Keratinocyte (primary cell): ENCODE measurements around the gene ALDH1A3. TPM values are rescaled to one million over a fixed set of nuclear protein-coding genes. Genes with fewer than 3 reads are reported as not detected.

Experiments
- DNase-seq: peaks from one replicate; pipeline ENCODE4 v3.0.0-alpha.2; 2011; ENCODE audit warnings: low read depth, missing footprints, low spot score
- FAIRE-seq: peaks from 2 replicates; lab custom pipeline; 2011; peaks lifted over from hg19 to GRCh38; lab: Jason Lieb, UNC
- H2AFZ ChIP-seq: 2 replicates; pipeline ENCODE4 v1.6.0; 2012; ENCODE audit warnings: low read length, control low read depth, inconsistent platforms; ENCODE audit not compliant: control insufficient read depth
- H3K27ac ChIP-seq: 2 replicates; pipeline ENCODE4 v1.5.1; 2011; ENCODE audit warnings: low read length; ENCODE audit not compliant: control insufficient read depth, insufficient read depth
- H3K27me3 ChIP-seq: 3 replicates; pipeline ENCODE4 v1.6.0; 2011; ENCODE audit warnings: low read length; ENCODE audit not compliant: control insufficient read depth, insufficient read depth; ENCODE audit errors: extremely low read depth
- H3K36me3 ChIP-seq, 2 experiments: 2 replicates in 1 of 2; 3 replicates in 1 of 2; pipeline ENCODE4 v1.5.1; 2011; ENCODE audit warnings: low read length in 2 of 2, mild to moderate bottlenecking in 1 of 2; ENCODE audit not compliant: control insufficient read depth in 2 of 2, insufficient read depth in 2 of 2; ENCODE audit errors: extremely low read depth in 1 of 2
- H3K4me1 ChIP-seq: 3 replicates; pipeline ENCODE4 v1.5.1; 2011; ENCODE audit warnings: low read length; ENCODE audit not compliant: control insufficient read depth, insufficient read depth; ENCODE audit errors: extremely low read depth
- H3K4me2 ChIP-seq: 3 replicates; pipeline ENCODE4 v1.6.0; 2011; ENCODE audit warnings: low read depth, low read length; ENCODE audit not compliant: control insufficient read depth, insufficient read depth; ENCODE audit errors: extremely low read depth
- H3K4me3 ChIP-seq, 3 experiments: fragments of 200-600 bp in 1 of 3; sonication (generic) in 1 of 3; 2 replicates in 2 of 3; 3 replicates in 1 of 3; pipeline ENCODE4 v1.5.1; 2011 to 2016; ENCODE audit warnings: low read length in 3 of 3, mild to moderate bottlenecking in 3 of 3, control low read depth in 2 of 3, inconsistent platforms in 1 of 3, low read depth in 1 of 3, mixed read lengths in 1 of 3, mixed run types in 1 of 3, moderate library complexity in 1 of 3; ENCODE audit not compliant: control insufficient read depth in 2 of 3, insufficient read depth in 2 of 3; ENCODE audit errors: extremely low read depth in 1 of 3
- H3K79me2 ChIP-seq: 2 replicates; pipeline ENCODE4 v1.6.0; 2012; ENCODE audit warnings: low read length; ENCODE audit not compliant: control insufficient read depth, insufficient read depth
- H3K9ac ChIP-seq: 3 replicates; pipeline ENCODE4 v1.6.0; 2011; ENCODE audit warnings: low read length; ENCODE audit not compliant: control insufficient read depth, insufficient read depth; ENCODE audit errors: extremely low read depth
- H3K9me1 ChIP-seq: 3 replicates; pipeline ENCODE4 v1.6.0; 2011; ENCODE audit warnings: low read length; ENCODE audit not compliant: control insufficient read depth, insufficient read depth; ENCODE audit errors: extremely low read depth
- H3K9me3 ChIP-seq: 2 replicates; pipeline ENCODE4 v1.5.1; 2012; ENCODE audit warnings: low read depth, low read length; ENCODE audit not compliant: control insufficient read depth
- H4K20me1 ChIP-seq: 3 replicates; pipeline ENCODE4 v1.6.0; 2011; ENCODE audit warnings: low read length; ENCODE audit not compliant: control insufficient read depth, insufficient read depth; ENCODE audit errors: extremely low read depth
- EZH2 ChIP-seq: IDR thresholded peaks from one replicate; pipeline ENCODE4 v1.6.1; 2012; ENCODE audit warnings: inconsistent platforms, mild to moderate bottlenecking, low read length, moderate library complexity
- dilution Hi-C: fragments of 300-500 bp; cut with MboI; formaldehyde crosslinking; loops from one replicate; pipeline ENCODE4 v1.7.0; 2020; ENCODE audit warnings: low sequenced_read_pairs; ENCODE audit not compliant: extremely low pct_ligation_motif_present
- polyA plus RNA-seq, 5 experiments: library from polyadenylated mRNA; depleted of rRNA in 3 of 5; stranded (reverse) in 3 of 5; stranded (forward) in 1 of 5; unstranded in 1 of 5; fragments of >200 nt; gene quantifications; 1 replicate in 1 of 5; 2 replicates in 3 of 5; 3 replicates in 1 of 5; pipeline versions ENCODE4 v1.2.1 to v1.2.3, GENCODE V29; 2011 to 2012; ENCODE audit warnings: missing spikeins in 2 of 5, low read depth in 1 of 5, low replicate concordance in 1 of 5
- TF ChIP-seq, protein P1 (sequence below), 3 experiments: IDR thresholded peaks in 1 of 3; conservative IDR thresholded peaks in 1 of 3; optimal IDR thresholded peaks in 1 of 3; 2 replicates in 2 of 3; 3 replicates in 1 of 3; pipeline versions ENCODE3 to v1.5.1; 2011; ENCODE audit warnings: low read length in 3 of 3, mild to moderate bottlenecking in 3 of 3, moderate library complexity in 2 of 3, control low read depth in 1 of 3, inconsistent platforms in 1 of 3; ENCODE audit not compliant: insufficient read depth in 2 of 3; ENCODE audit errors: extremely low read depth in 1 of 3

ALDH1A3 gene
- polyA plus RNA-seq, 1 donor (not counting 4 experiments of a cell fraction or from before 2014, with no cell fraction given), result 218 TPM

DNA sequence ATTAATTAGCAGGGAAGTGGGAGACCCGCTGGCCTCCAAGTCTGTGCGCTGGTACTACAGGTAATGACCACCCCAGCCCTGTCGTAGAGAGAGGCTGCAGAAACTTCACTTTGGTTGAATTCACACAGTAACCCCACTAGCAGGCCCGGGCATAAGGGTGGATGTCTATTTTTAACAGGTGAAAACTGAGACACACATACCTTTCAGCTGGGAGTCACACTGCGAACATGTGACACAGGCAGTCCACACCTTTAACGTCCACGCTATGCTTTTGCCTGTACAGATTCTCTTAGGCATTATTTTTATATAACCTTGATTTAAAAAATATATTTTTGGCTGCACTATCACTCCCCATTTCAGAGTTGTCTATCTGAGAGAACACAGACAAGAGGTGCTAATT is 43.4 kb downstream of the ALDH1A3 start:
- Histone ChIP-seq H2AFZ (no peak overlapping the region), H3K36me3 (peaks cover 12% of the 10 kb centered on the region in 2 experiments), H4K20me1 (no peaks in the 10 kb centered on the region), H3K4me1 (peaks cover 3% of the 10 kb centered on the region), H3K9ac (no peak overlapping the region), H3K4me2 (no peak overlapping the region), H3K79me2 (peaks cover 10% of the 10 kb centered on the region), H3K27ac (no peak overlapping the region), H3K4me3 (no peak overlapping the region), H3K27me3 (no peaks in the 10 kb centered on the region), H3K9me1 (no peaks in the 10 kb centered on the region), H3K9me3 (no peaks in the 10 kb centered on the region)
- dilution Hi-C loops, result loop anchor here (5.0 kb wide), 1 partner anchor 74 kb away; no protein-coding TSS in a partner anchor
- FAIRE-seq (no peak), DNase-seq (no peak)
- TF ChIP-seq EZH2, result no peak
- TF ChIP-seq, protein P1, sequence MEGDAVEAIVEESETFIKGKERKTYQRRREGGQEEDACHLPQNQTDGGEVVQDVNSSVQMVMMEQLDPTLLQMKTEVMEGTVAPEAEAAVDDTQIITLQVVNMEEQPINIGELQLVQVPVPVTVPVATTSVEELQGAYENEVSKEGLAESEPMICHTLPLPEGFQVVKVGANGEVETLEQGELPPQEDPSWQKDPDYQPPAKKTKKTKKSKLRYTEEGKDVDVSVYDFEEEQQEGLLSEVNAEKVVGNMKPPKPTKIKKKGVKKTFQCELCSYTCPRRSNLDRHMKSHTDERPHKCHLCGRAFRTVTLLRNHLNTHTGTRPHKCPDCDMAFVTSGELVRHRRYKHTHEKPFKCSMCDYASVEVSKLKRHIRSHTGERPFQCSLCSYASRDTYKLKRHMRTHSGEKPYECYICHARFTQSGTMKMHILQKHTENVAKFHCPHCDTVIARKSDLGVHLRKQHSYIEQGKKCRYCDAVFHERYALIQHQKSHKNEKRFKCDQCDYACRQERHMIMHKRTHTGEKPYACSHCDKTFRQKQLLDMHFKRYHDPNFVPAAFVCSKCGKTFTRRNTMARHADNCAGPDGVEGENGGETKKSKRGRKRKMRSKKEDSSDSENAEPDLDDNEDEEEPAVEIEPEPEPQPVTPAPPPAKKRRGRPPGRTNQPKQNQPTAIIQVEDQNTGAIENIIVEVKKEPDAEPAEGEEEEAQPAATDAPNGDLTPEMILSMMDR (optimal IDR thresholded peaks at IDR 0.05 in 1 of 3, IDR thresholded peaks at IDR 0.05 in 1 of 3, conservative IDR thresholded peaks at IDR 0.05 in 1 of 3; ENCODE audit: extremely low read depth in 1 of 3, insufficient read depth in 2 of 3, low read length in 3 of 3), result no peak

GRCh38 chr15:100923902-100924301 is 44.3 kb downstream of the ALDH1A3 start:
- no peak overlapping the region for H3K4me2 ChIP-seq
- no peak for FAIRE-seq
- H3K79me2 ChIP-seq, result peaks cover 10% of the 10 kb centered on the region
- no peak overlapping the region for H3K27ac ChIP-seq
- dilution Hi-C loops, result loop anchor here (5.0 kb wide), 1 partner anchor 73 kb away; no protein-coding TSS in a partner anchor
- H3K27me3 ChIP-seq, result no peaks in the 10 kb centered on the region
- H3K9me1 ChIP-seq, result peaks cover 3% of the 10 kb centered on the region
- DNase-seq, result no peak
- peaks cover 12 to 15% of the 10 kb centered on the region in 2 experiments for H3K36me3 ChIP-seq
- no peak overlapping the region for H2AFZ ChIP-seq
- H3K4me3 ChIP-seq, result no peak overlapping the region
- H4K20me1 ChIP-seq, result peaks cover 2% of the 10 kb centered on the region
- no peak for TF ChIP-seq EZH2
- TF ChIP-seq, protein P1 (optimal IDR thresholded peaks at IDR 0.05 in 1 of 3, IDR thresholded peaks at IDR 0.05 in 1 of 3, conservative IDR thresholded peaks at IDR 0.05 in 1 of 3; ENCODE audit: extremely low read depth in 1 of 3, insufficient read depth in 2 of 3, low read length in 3 of 3), result no peak
- peaks cover 11% of the 10 kb centered on the region for H3K4me1 ChIP-seq
- no peak overlapping the region for H3K9ac ChIP-seq
- no peaks in the 10 kb centered on the region for H3K9me3 ChIP-seq
